ENCODE results near the gene DUOX2.

DUOX2 gene

GRCh38 chr15:45161666-45162065, 47.7 kb upstream of the DUOX2 start:
- no peak overlapping the region for H2AFZ ChIP-seq (ENCODE audit: low read length)
- peaks cover 5% of the 10 kb centered on the region for H3K4me1 ChIP-seq (ENCODE audit: insufficient read depth, low read length, severe bottlenecking)
- no peaks in the 10 kb centered on the region for H3K36me3 ChIP-seq (ENCODE audit: insufficient read depth, low read length)
- H3K79me2 ChIP-seq (ENCODE audit: insufficient read depth, low read length), result no peaks in the 10 kb centered on the region
- H3K27me3 ChIP-seq (ENCODE audit: insufficient read depth, low read length), result no peaks in the 10 kb centered on the region
- H3K4me3 ChIP-seq (ENCODE audit: low read depth, low read length, poor library complexity, severe bottlenecking), result no peak overlapping the region
- H3K4me2 ChIP-seq (ENCODE audit: low read length), result no peak overlapping the region
- no peaks in the 10 kb centered on the region for H3K9me3 ChIP-seq (ENCODE audit: low read length)
- TF ChIP-seq, protein P1, sequence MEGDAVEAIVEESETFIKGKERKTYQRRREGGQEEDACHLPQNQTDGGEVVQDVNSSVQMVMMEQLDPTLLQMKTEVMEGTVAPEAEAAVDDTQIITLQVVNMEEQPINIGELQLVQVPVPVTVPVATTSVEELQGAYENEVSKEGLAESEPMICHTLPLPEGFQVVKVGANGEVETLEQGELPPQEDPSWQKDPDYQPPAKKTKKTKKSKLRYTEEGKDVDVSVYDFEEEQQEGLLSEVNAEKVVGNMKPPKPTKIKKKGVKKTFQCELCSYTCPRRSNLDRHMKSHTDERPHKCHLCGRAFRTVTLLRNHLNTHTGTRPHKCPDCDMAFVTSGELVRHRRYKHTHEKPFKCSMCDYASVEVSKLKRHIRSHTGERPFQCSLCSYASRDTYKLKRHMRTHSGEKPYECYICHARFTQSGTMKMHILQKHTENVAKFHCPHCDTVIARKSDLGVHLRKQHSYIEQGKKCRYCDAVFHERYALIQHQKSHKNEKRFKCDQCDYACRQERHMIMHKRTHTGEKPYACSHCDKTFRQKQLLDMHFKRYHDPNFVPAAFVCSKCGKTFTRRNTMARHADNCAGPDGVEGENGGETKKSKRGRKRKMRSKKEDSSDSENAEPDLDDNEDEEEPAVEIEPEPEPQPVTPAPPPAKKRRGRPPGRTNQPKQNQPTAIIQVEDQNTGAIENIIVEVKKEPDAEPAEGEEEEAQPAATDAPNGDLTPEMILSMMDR (IDR thresholded peaks at IDR 0.05; ENCODE audit: low read length), result no peak
- no peak for TF ChIP-seq EZH2 (IDR thresholded peaks at IDR 0.05; ENCODE audit: borderline replicate concordance, low read length)
- no peaks in the 10 kb centered on the region for H3K9me2 ChIP-seq (ENCODE audit: low read depth, low read length)
- no peaks in the 10 kb centered on the region for H4K20me1 ChIP-seq (ENCODE audit: insufficient read depth, low read length)
- no peaks in the 10 kb centered on the region for H3F3A ChIP-seq (ENCODE audit: insufficient read depth, low read length)
- no peak overlapping the region for H3K9ac ChIP-seq (ENCODE audit: low read length)
- no peak overlapping the region for H3K27ac ChIP-seq (ENCODE audit: low read depth, low read length, poor library complexity, severe bottlenecking)

GRCh38 chr15:45157974-45158373, 44.0 kb upstream of the DUOX2 start:
- Histone ChIP-seq H3K27me3 (ENCODE audit: insufficient read depth, low read length) (no peaks in the 10 kb centered on the region), H3K9ac (ENCODE audit: low read length) (no peak overlapping the region), H3K4me3 (ENCODE audit: low read depth, low read length, poor library complexity, severe bottlenecking) (no peak overlapping the region), H2AFZ (ENCODE audit: low read length) (no peak overlapping the region), H3K79me2 (ENCODE audit: insufficient read depth, low read length) (no peaks in the 10 kb centered on the region), H3F3A (ENCODE audit: insufficient read depth, low read length) (no peaks in the 10 kb centered on the region), H3K9me3 (ENCODE audit: low read length) (no peaks in the 10 kb centered on the region), H3K4me2 (ENCODE audit: low read length) (no peak overlapping the region), H3K9me2 (ENCODE audit: low read depth, low read length) (no peaks in the 10 kb centered on the region), H3K4me1 (ENCODE audit: insufficient read depth, low read length, severe bottlenecking) (no peaks in the 10 kb centered on the region), H3K27ac (ENCODE audit: low read depth, low read length, poor library complexity, severe bottlenecking) (no peak overlapping the region), H4K20me1 (ENCODE audit: insufficient read depth, low read length) (no peaks in the 10 kb centered on the region), H3K36me3 (ENCODE audit: insufficient read depth, low read length) (no peaks in the 10 kb centered on the region)
- TF ChIP-seq EZH2 (IDR thresholded peaks at IDR 0.05; ENCODE audit: borderline replicate concordance, low read length), result no peak

GRCh38 chr15:45156744-45157455, 42.9 kb upstream of the DUOX2 start:
- TF ChIP-seq, protein P1 (IDR thresholded peaks at IDR 0.05; ENCODE audit: low read length), result no peak
- TF ChIP-seq EZH2 (IDR thresholded peaks at IDR 0.05; ENCODE audit: borderline replicate concordance, low read length), result no peak
- no peaks in the 10 kb centered on the region for H3K27me3 ChIP-seq (ENCODE audit: insufficient read depth, low read length)
- H3K27ac ChIP-seq (ENCODE audit: low read depth, low read length, poor library complexity, severe bottlenecking), result no peak overlapping the region
- no peaks in the 10 kb centered on the region for H4K20me1 ChIP-seq (ENCODE audit: insufficient read depth, low read length)
- no peak overlapping the region for H3K4me3 ChIP-seq (ENCODE audit: low read depth, low read length, poor library complexity, severe bottlenecking)
- H3K9me3 ChIP-seq (ENCODE audit: low read length), result no peaks in the 10 kb centered on the region
- no peak overlapping the region for H3K4me2 ChIP-seq (ENCODE audit: low read length)
- H3F3A ChIP-seq (ENCODE audit: insufficient read depth, low read length), result no peaks in the 10 kb centered on the region
- H3K36me3 ChIP-seq (ENCODE audit: insufficient read depth, low read length), result no peaks in the 10 kb centered on the region
- no peak overlapping the region for H2AFZ ChIP-seq (ENCODE audit: low read length)
- no peaks in the 10 kb centered on the region for H3K79me2 ChIP-seq (ENCODE audit: insufficient read depth, low read length)
- no peaks in the 10 kb centered on the region for H3K4me1 ChIP-seq (ENCODE audit: insufficient read depth, low read length, severe bottlenecking)
- no peak overlapping the region for H3K9ac ChIP-seq (ENCODE audit: low read length)
- H3K9me2 ChIP-seq (ENCODE audit: low read depth, low read length), result no peaks in the 10 kb centered on the region

DNA sequence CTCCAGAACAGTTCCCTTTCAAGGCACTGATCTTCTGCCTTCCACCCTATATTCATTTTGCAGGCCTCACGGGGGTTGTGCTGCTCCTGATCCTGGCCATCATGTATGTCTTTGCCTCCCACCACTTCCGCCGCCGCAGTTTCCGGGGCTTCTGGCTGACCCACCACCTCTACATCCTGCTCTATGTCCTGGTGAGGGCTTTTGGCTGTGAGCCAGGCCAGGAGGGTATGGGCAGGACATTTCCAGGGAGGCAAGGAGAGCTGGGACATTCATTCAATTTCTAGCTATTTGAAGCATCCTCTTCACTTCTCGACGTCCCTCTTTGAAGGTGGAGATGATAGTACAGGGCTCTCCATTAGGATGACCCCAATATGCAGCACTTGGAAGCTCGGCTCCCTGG, 41.8 kb upstream of the DUOX2 start:
- Histone ChIP-seq H3K9me3 (ENCODE audit: low read length) (no peaks in the 10 kb centered on the region), H3K36me3 (ENCODE audit: insufficient read depth, low read length) (no peaks in the 10 kb centered on the region), H3K79me2 (ENCODE audit: insufficient read depth, low read length) (no peaks in the 10 kb centered on the region), H3K27ac (ENCODE audit: low read depth, low read length, poor library complexity, severe bottlenecking) (no peak overlapping the region), H3K27me3 (ENCODE audit: insufficient read depth, low read length) (no peaks in the 10 kb centered on the region), H4K20me1 (ENCODE audit: insufficient read depth, low read length) (no peaks in the 10 kb centered on the region), H3F3A (ENCODE audit: insufficient read depth, low read length) (no peaks in the 10 kb centered on the region), H3K9ac (ENCODE audit: low read length) (no peak overlapping the region), H2AFZ (ENCODE audit: low read length) (no peak overlapping the region), H3K4me1 (ENCODE audit: insufficient read depth, low read length, severe bottlenecking) (no peaks in the 10 kb centered on the region), H3K4me3 (ENCODE audit: low read depth, low read length, poor library complexity, severe bottlenecking) (no peak overlapping the region), H3K9me2 (ENCODE audit: low read depth, low read length) (no peaks in the 10 kb centered on the region), H3K4me2 (ENCODE audit: low read length) (no peak overlapping the region)
- TF ChIP-seq, protein P1 (IDR thresholded peaks at IDR 0.05; ENCODE audit: low read length), result no peak
- TF ChIP-seq EZH2 (IDR thresholded peaks at IDR 0.05; ENCODE audit: borderline replicate concordance, low read length), result no peak

Measured in OCI-LY1 (cell line).